Neuronal stem cell (in vitro differentiated cells): ENCODE results near the gene TTLL7.

Source experiments
- DNase-seq: peaks from one replicate; pipeline ENCODE4 v3.0.0-alpha.2; 2013; ENCODE audit warnings: low spot score
- H2AFZ ChIP-seq: one replicate; pipeline ENCODE4 v1.6.1; 2013; ENCODE audit warnings: mild to moderate bottlenecking, low read length, inconsistent platforms
- H2AK5ac ChIP-seq: 2 replicates; pipeline ENCODE4 v1.6.1; 2013; ENCODE audit warnings: low read depth, mild to moderate bottlenecking, inconsistent platforms, low read length, moderate library complexity, mixed read lengths
- H2BK120ac ChIP-seq: 2 replicates; pipeline ENCODE4 v1.6.1; 2013; ENCODE audit warnings: low read depth, mild to moderate bottlenecking, inconsistent platforms, low read length, moderate library complexity, mixed read lengths
- H2BK12ac ChIP-seq: one replicate; pipeline ENCODE4 v1.6.1; 2013; ENCODE audit warnings: low read length, inconsistent platforms
- H2BK15ac ChIP-seq: 2 replicates; pipeline ENCODE4 v1.6.1; 2013; ENCODE audit warnings: mild to moderate bottlenecking, low read length, inconsistent platforms, mixed read lengths
- H2BK5ac ChIP-seq: one replicate; pipeline ENCODE4 v1.6.1; 2013; ENCODE audit warnings: inconsistent platforms, mild to moderate bottlenecking, low read length, moderate library complexity
- H3K14ac ChIP-seq: one replicate; pipeline ENCODE4 v1.6.1; 2013; ENCODE audit warnings: low read length, inconsistent platforms
- H3K18ac ChIP-seq: 2 replicates; pipeline ENCODE4 v1.6.1; 2013; ENCODE audit warnings: low read length, inconsistent platforms
- H3K23ac ChIP-seq: 2 replicates; pipeline ENCODE4 v1.6.1; 2013; ENCODE audit warnings: low read depth, mild to moderate bottlenecking, mixed read lengths, low read length, inconsistent platforms; ENCODE audit not compliant: poor library complexity
- H3K27ac ChIP-seq: replicated peaks from 3 replicates; pipeline ENCODE4 v1.5.1; 2013; ENCODE audit warnings: low read length, inconsistent platforms
- H3K27me3 ChIP-seq, 3 experiments: 2 replicates each; pipeline ENCODE4 v1.6.1; 2013; ENCODE audit warnings: low read length in 3 of 3, mild to moderate bottlenecking in 2 of 3, inconsistent platforms in 1 of 3, low read depth in 1 of 3, mixed read lengths in 1 of 3, moderate library complexity in 1 of 3; ENCODE audit not compliant: control insufficient read depth in 3 of 3, insufficient read depth in 3 of 3
- H3K36me3 ChIP-seq, 2 donors: replicated peaks in 1 of 2; 2 replicates each; pipeline ENCODE4 v1.6.1; 2013; ENCODE audit warnings: low read length in 2 of 2; ENCODE audit not compliant: control insufficient read depth in 2 of 2, insufficient read depth in 2 of 2
- H3K4ac ChIP-seq: 2 replicates; pipeline ENCODE4 v1.6.1; 2013; ENCODE audit warnings: inconsistent platforms, mild to moderate bottlenecking, low read length, moderate library complexity
- H3K4me1 ChIP-seq, 2 donors: 1 replicate in 1 of 2; 2 replicates in 1 of 2; pipeline ENCODE4 v1.6.1; 2013; ENCODE audit warnings: low read length in 2 of 2, low read depth in 1 of 2; ENCODE audit not compliant: control insufficient read depth in 2 of 2, insufficient read depth in 1 of 2
- H3K4me2 ChIP-seq: one replicate; pipeline ENCODE4 v1.6.1; 2013; ENCODE audit warnings: mild to moderate bottlenecking, low read length, inconsistent platforms; ENCODE audit not compliant: insufficient read depth, poor library complexity, severe bottlenecking
- H3K4me3 ChIP-seq, 2 donors: 2 replicates each; pipeline ENCODE4 v1.5.1; 2013; ENCODE audit warnings: low read length in 2 of 2, mild to moderate bottlenecking in 2 of 2, inconsistent platforms in 1 of 2, moderate library complexity in 1 of 2
- H3K79me1 ChIP-seq: one replicate; pipeline ENCODE4 v1.6.1; 2013; ENCODE audit warnings: low read depth, mild to moderate bottlenecking, inconsistent platforms, low read length, moderate library complexity
- H3K9ac ChIP-seq: one replicate; pipeline ENCODE4 v1.6.1; 2013; ENCODE audit warnings: mild to moderate bottlenecking, low read depth, low read length, inconsistent platforms; ENCODE audit not compliant: poor library complexity
- H3K9me3 ChIP-seq, 2 donors: replicated peaks in 1 of 2; 2 replicates each; pipeline versions ENCODE3 to v1.6.1; 2013; ENCODE audit warnings: low read length in 2 of 2, mild to moderate bottlenecking in 2 of 2, inconsistent platforms in 1 of 2, low read depth in 1 of 2, mixed read lengths in 1 of 2, moderate library complexity in 1 of 2; ENCODE audit not compliant: control insufficient read depth in 2 of 2, insufficient read depth in 1 of 2
- H4K8ac ChIP-seq: one replicate; pipeline ENCODE4 v1.6.1; 2013; ENCODE audit warnings: low read depth, mild to moderate bottlenecking, inconsistent platforms, low read length, moderate library complexity
- H4K91ac ChIP-seq: one replicate; pipeline ENCODE4 v1.6.1; 2013; ENCODE audit warnings: low read length, low read depth, mild to moderate bottlenecking, inconsistent platforms; ENCODE audit not compliant: poor library complexity
- WGBS, 2 donors: extraction: QIAGEN DNeasy Blood & Tissue Kit; methylation state at CpG; one replicate each; pipeline ENCODE4 v1.1.7; 2013; ENCODE audit warnings: missing lambda C conversion rate in 2 of 2, mixed read lengths in 1 of 2; ENCODE audit not compliant: insufficient read length in 2 of 2, insufficient replicate concordance in 1 of 2; ENCODE audit errors: extremely low coverage in 2 of 2; 5-methylcytosine and 5-hydroxymethylcytosine counted together

Gene TTLL7

GRCh38 chr1:83959824-83960498, 39.0 kb downstream of the TTLL7 start:
- Histone ChIP-seq H3K23ac (no peak overlapping the region), H2BK15ac (no peak overlapping the region), H2AFZ (no peak overlapping the region), H4K91ac (no peak overlapping the region), H3K4ac (no peak overlapping the region), H2AK5ac (no peak overlapping the region), H2BK120ac (no peak overlapping the region), H3K9me3 (no peaks in the 10 kb centered on the region), H3K27me3 (no peaks in the 10 kb centered on the region), H3K14ac (no peak overlapping the region), H3K4me3 (no peak overlapping the region), H3K9ac (no peak overlapping the region), H3K27ac (no peak overlapping the region), H3K36me3 (no peaks in the 10 kb centered on the region), H3K4me2 (no peak overlapping the region), H2BK12ac (no peak overlapping the region), H4K8ac (no peak overlapping the region), H3K4me1 (no peaks in the 10 kb centered on the region), H2BK5ac (no peak overlapping the region), H3K18ac (no peak overlapping the region), H3K79me1 (no peaks in the 10 kb centered on the region)
- DNase-seq, result no peak
- WGBS, 2 donors, result no CpG with 5 or more reads among the region's 1 CpG

- Histone ChIP-seq H2BK15ac (no peak overlapping the region), H3K18ac (no peak overlapping the region), H2AFZ (no peak overlapping the region), H3K4me3 (no peak overlapping the region), H3K23ac (no peak overlapping the region), H3K9ac (no peak overlapping the region), H4K91ac (no peak overlapping the region), H2BK12ac (no peak overlapping the region), H2AK5ac (no peak overlapping the region), H3K27me3 (no peaks in the 10 kb centered on the region), H2BK5ac (no peak overlapping the region), H3K4me2 (no peak overlapping the region), H3K79me1 (no peaks in the 10 kb centered on the region), H3K4ac (no peak overlapping the region), H4K8ac (no peak overlapping the region), H3K27ac (no peak overlapping the region), H3K9me3 (no peaks in the 10 kb centered on the region), H3K36me3 (no peaks in the 10 kb centered on the region), H3K4me1 (no peaks in the 10 kb centered on the region), H2BK120ac (no peak overlapping the region), H3K14ac (no peak overlapping the region)
- DNase-seq, result no peak
Observed at GRCh38 chr1:83958704-83959103, 40.2 kb downstream of the TTLL7 start.

GRCh38 chr1:83954166-83954823, 44.6 kb downstream of the TTLL7 start:
- Histone ChIP-seq H2BK120ac (no peak overlapping the region), H2BK15ac (no peak overlapping the region), H3K9ac (no peak overlapping the region), H3K4ac (no peak overlapping the region), H2BK5ac (no peak overlapping the region), H3K79me1 (no peaks in the 10 kb centered on the region), H3K27ac (no peak overlapping the region), H2AK5ac (no peak overlapping the region), H3K4me3 (no peak overlapping the region), H3K9me3 (no peaks in the 10 kb centered on the region), H2AFZ (no peak overlapping the region), H3K4me1 (no peaks in the 10 kb centered on the region), H2BK12ac (no peak overlapping the region), H3K36me3 (no peaks in the 10 kb centered on the region), H4K91ac (no peak overlapping the region), H3K4me2 (no peak overlapping the region), H3K14ac (no peak overlapping the region), H3K18ac (no peak overlapping the region), H4K8ac (no peak overlapping the region), H3K27me3 (no peaks in the 10 kb centered on the region), H3K23ac (no peak overlapping the region)
- DNase-seq, result no peak
- no CpG with 5 or more reads among the region's 3 CpGs for WGBS, 2 donors

- Histone ChIP-seq H2AK5ac (no peak overlapping the region), H2BK12ac (no peak overlapping the region), H3K9ac (no peak overlapping the region), H3K36me3 (no peaks in the 10 kb centered on the region), H2AFZ (no peak overlapping the region), H3K4ac (no peak overlapping the region), H2BK5ac (no peak overlapping the region), H3K4me1 (no peaks in the 10 kb centered on the region), H3K79me1 (no peaks in the 10 kb centered on the region), H3K9me3 (no peaks in the 10 kb centered on the region), H4K8ac (no peak overlapping the region), H3K4me2 (no peak overlapping the region), H2BK120ac (no peak overlapping the region), H3K27ac (no peak overlapping the region), H3K23ac (no peak overlapping the region), H2BK15ac (no peak overlapping the region), H3K14ac (no peak overlapping the region), H4K91ac (no peak overlapping the region), H3K4me3 (no peak overlapping the region), H3K27me3 (no peaks in the 10 kb centered on the region), H3K18ac (no peak overlapping the region)
- DNase-seq, result no peak
- WGBS, 2 donors, result no CpG with 5 or more reads among the region's 7 CpGs
Observed at GRCh38 chr1:83950106-83950661, 48.7 kb downstream of the TTLL7 start.
